Neural cell (in vitro differentiated cells): ENCODE results near the gene COL20A1.

Source experiments
- EZH2 ChIP-seq: fragments of 200-600, 300-800 bp; shearing (Covaris generic), sonication (generic); IDR thresholded peaks from 2 replicates; pipeline ENCODE4 v1.6.1; 2014; ENCODE audit warnings: antibody characterized with exemption, low read length, borderline replicate concordance, mild to moderate bottlenecking; ENCODE audit not compliant: insufficient read depth, poor library complexity, severe bottlenecking
- POLR2AphosphoS5 ChIP-seq: IDR thresholded peaks from 2 replicates; pipeline ENCODE4 v1.6.1; 2012
- SMC3 ChIP-seq: fragments of 450-650 bp; conservative IDR thresholded peaks from 2 replicates; pipeline ENCODE4 v1.6.1; 2014; ENCODE audit warnings: antibody characterized with exemption, mild to moderate bottlenecking, moderate library complexity; ENCODE audit not compliant: poor library complexity
- TF ChIP-seq, protein P1 (sequence below): fragments of 450-650 bp; IDR thresholded peaks from 2 replicates; pipeline ENCODE4 v1.5.1; 2014; ENCODE audit warnings: antibody characterized with exemption, mild to moderate bottlenecking, moderate library complexity; ENCODE audit not compliant: poor library complexity, severe bottlenecking

DNA sequence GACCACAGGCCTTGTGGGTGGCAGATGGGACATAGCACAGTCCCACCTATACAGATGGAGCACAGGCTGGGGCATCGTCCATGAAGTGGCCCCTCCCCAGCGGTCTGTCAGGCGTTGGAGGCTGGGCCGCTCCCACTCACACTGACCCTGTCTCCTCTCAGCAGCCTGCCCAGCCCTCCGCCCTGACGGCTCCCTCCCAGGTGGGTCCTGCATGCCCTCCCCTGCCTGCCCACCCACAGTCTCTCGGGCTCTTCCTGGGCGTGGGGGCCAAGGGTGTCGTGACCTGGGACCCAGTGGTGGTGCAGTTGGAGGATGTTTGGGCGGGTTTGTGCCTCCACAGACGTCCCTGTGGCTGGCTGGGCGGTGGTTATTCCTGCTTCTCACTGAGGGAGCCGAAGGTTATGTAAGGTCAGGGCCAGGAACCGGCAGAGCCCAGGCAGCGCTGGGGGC lies 22.3 kb downstream of the COL20A1 start:
- TF ChIP-seq, protein P1, sequence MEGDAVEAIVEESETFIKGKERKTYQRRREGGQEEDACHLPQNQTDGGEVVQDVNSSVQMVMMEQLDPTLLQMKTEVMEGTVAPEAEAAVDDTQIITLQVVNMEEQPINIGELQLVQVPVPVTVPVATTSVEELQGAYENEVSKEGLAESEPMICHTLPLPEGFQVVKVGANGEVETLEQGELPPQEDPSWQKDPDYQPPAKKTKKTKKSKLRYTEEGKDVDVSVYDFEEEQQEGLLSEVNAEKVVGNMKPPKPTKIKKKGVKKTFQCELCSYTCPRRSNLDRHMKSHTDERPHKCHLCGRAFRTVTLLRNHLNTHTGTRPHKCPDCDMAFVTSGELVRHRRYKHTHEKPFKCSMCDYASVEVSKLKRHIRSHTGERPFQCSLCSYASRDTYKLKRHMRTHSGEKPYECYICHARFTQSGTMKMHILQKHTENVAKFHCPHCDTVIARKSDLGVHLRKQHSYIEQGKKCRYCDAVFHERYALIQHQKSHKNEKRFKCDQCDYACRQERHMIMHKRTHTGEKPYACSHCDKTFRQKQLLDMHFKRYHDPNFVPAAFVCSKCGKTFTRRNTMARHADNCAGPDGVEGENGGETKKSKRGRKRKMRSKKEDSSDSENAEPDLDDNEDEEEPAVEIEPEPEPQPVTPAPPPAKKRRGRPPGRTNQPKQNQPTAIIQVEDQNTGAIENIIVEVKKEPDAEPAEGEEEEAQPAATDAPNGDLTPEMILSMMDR, result no peak
- TF ChIP-seq POLR2AphosphoS5 (no peak), EZH2 (no peak), SMC3 (no peak)
